Sigmoid colon (tissue), 7 donors: Measurements from ENCODE around the gene ITGB2. TPM values are rescaled to one million over a fixed set of nuclear protein-coding genes. Genes with fewer than 3 reads are reported as not detected.

ENCODE experiments used
- DNase-seq: peaks from one replicate; pipeline ENCODE4 v3.0.0-alpha.2; 2019
- H3K27ac ChIP-seq, 4 donors: fragments of 200-600 bp; sonication (generic); one replicate each; pipeline ENCODE4 v1.5.1; 2016 to 2019; ENCODE audit warnings: mild to moderate bottlenecking in 1 of 4
- H3K27me3 ChIP-seq, 3 donors: fragments of 200-600 bp; sonication (generic); one replicate each; pipeline ENCODE4 v1.5.1; 2019; ENCODE audit warnings: mild to moderate bottlenecking in 1 of 3
- H3K36me3 ChIP-seq, 4 donors: fragments of 200-600 bp; sonication (generic); one replicate each; pipeline ENCODE4 v1.5.1; 2016 to 2019
- H3K4me1 ChIP-seq, 4 donors: fragments of 200-600 bp; sonication (generic); one replicate each; pipeline ENCODE4 v1.5.1; 2017 to 2019
- H3K4me3 ChIP-seq, 4 donors: fragments of 200-600 bp; sonication (generic); one replicate each; pipeline ENCODE4 v1.5.1; 2017 to 2019; ENCODE audit warnings: mild to moderate bottlenecking in 2 of 4, moderate library complexity in 1 of 4
- H3K9me3 ChIP-seq, 4 donors: fragments of 200-600 bp in 3 of 4; sonication (generic) in 3 of 4; one replicate each; pipeline versions ENCODE4 v1.5.1 to v1.6.1; 2013 to 2019
- CTCF ChIP-seq, 4 experiments: fragments of 450-650 bp in 3 of 4; fragments of 200-600 bp in 1 of 4; IDR thresholded peaks; one replicate each; pipeline ENCODE4 v1.5.1; 2016 to 2019; ENCODE audit warnings: antibody characterized with exemption in 4 of 4, mild to moderate bottlenecking in 3 of 4, moderate library complexity in 2 of 4
- EP300 ChIP-seq, 4 donors: sonication (generic); formaldehyde crosslinking; IDR thresholded peaks; one replicate each; pipeline ENCODE4 v1.6.1; 2017; ENCODE audit warnings: antibody characterized with exemption in 4 of 4
- POLR2A ChIP-seq, 2 donors: fragments of 450-650 bp; IDR thresholded peaks; one replicate each; pipeline ENCODE4 v1.6.1; 2016; ENCODE audit warnings: antibody characterized with exemption in 2 of 2, mild to moderate bottlenecking in 2 of 2, moderate library complexity in 2 of 2
- POLR2AphosphoS5 ChIP-seq, 4 donors: sonication (generic); formaldehyde crosslinking; IDR thresholded peaks; one replicate each; pipeline ENCODE4 v1.6.1; 2017; ENCODE audit warnings: antibody characterized with exemption in 4 of 4
- WGBS, 2 donors: extraction: QIAGEN DNeasy Blood & Tissue Kit; methylation state at CpG; one replicate each; pipeline ENCODE4 v1.1.7; 2013; 5-methylcytosine and 5-hydroxymethylcytosine counted together
- intact Hi-C: fragments of 100-400 bp; cut with DNase I; formaldehyde crosslinking; loops from one replicate; pipeline ENCODE4 v1.15.1; 2023
- polyA plus RNA-seq, 3 donors: library from polyadenylated mRNA; stranded (reverse); fragments of 200-250 nt; gene quantifications; one replicate each; pipeline ENCODE4 v1.2.3, GENCODE V29; 2013
- total RNA-seq, 4 donors: library from RNA; depleted of rRNA; stranded (reverse); fragments of >200 nt; gene quantifications; one replicate each; pipeline ENCODE4 v1.1.0, GENCODE V29; 2016
- donor health status: healthy with polysubstance abuse.
- donor health status: Bipolar disorder and iron deficiency.
- donor health status: healthy.

The ITGB2 gene
- total and polyA plus RNA-seq, 7 donors = 14.7 to 103 (median 55.9) TPM

- Histone ChIP-seq H3K4me3 (no peak overlapping the region), H3K9me3 (no peaks in the 10 kb centered on the region), H3K36me3 (no peaks in the 10 kb centered on the region), H3K27ac (no peak overlapping the region), H3K4me1 (no peaks in the 10 kb centered on the region), H3K27me3 (peaks cover 0 to 11% (median 0%) of the 10 kb centered on the region in 3 donors)
- intact Hi-C loops = no loop called here
- DNase-seq = no peak
- TF ChIP-seq EP300 (IDR thresholded peaks at IDR 0.05) = no peak
- no peak for TF ChIP-seq CTCF (IDR thresholded peaks at IDR 0.05)
- no peak for TF ChIP-seq POLR2AphosphoS5 (IDR thresholded peaks at IDR 0.05)
- TF ChIP-seq POLR2A (IDR thresholded peaks at IDR 0.05) = no peak
- WGBS, 2 donors = 67 to 90% methylated on average over 15 of the region's 15 CpGs
Measured at GRCh38 chr21:44893948-44894656, 26.6 kb downstream of the ITGB2 start.

GRCh38 chr21:44893278-44893556 is 27.5 kb downstream of the ITGB2 start:
- Histone ChIP-seq H3K4me1 (no peaks in the 10 kb centered on the region), H3K27ac (no peak overlapping the region), H3K4me3 (no peak overlapping the region), H3K9me3 (no peaks in the 10 kb centered on the region), H3K27me3 (peaks cover 0 to 11% (median 0%) of the 10 kb centered on the region in 3 donors), H3K36me3 (no peaks in the 10 kb centered on the region)
- intact Hi-C loops = no loop called here
- WGBS, 2 donors = 86 to 91% methylated on average over 7 of the region's 7 CpGs
- DNase-seq = no peak
- TF ChIP-seq POLR2A (IDR thresholded peaks at IDR 0.05) = no peak
- no peak for TF ChIP-seq EP300 (IDR thresholded peaks at IDR 0.05)
- TF ChIP-seq POLR2AphosphoS5 (IDR thresholded peaks at IDR 0.05) = no peak
- TF ChIP-seq CTCF (IDR thresholded peaks at IDR 0.05) = no peak

GRCh38 chr21:44892536-44893277 is 28.0 kb downstream of the ITGB2 start:
- TF ChIP-seq POLR2AphosphoS5 (IDR thresholded peaks at IDR 0.05) = no peak
- peak; percentile 68 to 89 (median 84) for TF ChIP-seq CTCF (IDR thresholded peaks at IDR 0.05)
- TF ChIP-seq POLR2A (IDR thresholded peaks at IDR 0.05) = no peak
- DNase-seq = no peak
- Histone ChIP-seq H3K4me1 (no peaks in the 10 kb centered on the region), H3K4me3 (no peak overlapping the region), H3K27me3 (peaks cover 0 to 11% (median 0%) of the 10 kb centered on the region in 3 donors), H3K36me3 (no peaks in the 10 kb centered on the region), H3K9me3 (no peaks in the 10 kb centered on the region), H3K27ac (no peak overlapping the region)
- WGBS, 2 donors = 30 to 45% methylated on average over 15 of the region's 15 CpGs
- intact Hi-C loops = loop anchor here (1.0 kb wide), 1 partner anchor 40 kb away; no protein-coding TSS in a partner anchor

- TF ChIP-seq POLR2AphosphoS5 (IDR thresholded peaks at IDR 0.05) (no peak), POLR2A (IDR thresholded peaks at IDR 0.05) (no peak), EP300 (IDR thresholded peaks at IDR 0.05) (no peak), CTCF (IDR thresholded peaks at IDR 0.05) (no peak)
- H3K27ac ChIP-seq = no peak overlapping the region
- no peak for DNase-seq
- no peaks in the 10 kb centered on the region for H3K4me1 ChIP-seq
- intact Hi-C loops = loop anchor here (1.0 kb wide), 1 partner anchor 40 kb away; no protein-coding TSS in a partner anchor
- no peak overlapping the region for H3K4me3 ChIP-seq
- WGBS, 2 donors = 74 to 75% methylated on average over 19 of the region's 19 CpGs
- H3K9me3 ChIP-seq = no peaks in the 10 kb centered on the region
- no peaks in the 10 kb centered on the region for H3K36me3 ChIP-seq
- peaks cover 0 to 11% (median 0%) of the 10 kb centered on the region in 3 donors for H3K27me3 ChIP-seq
Measured at GRCh38 chr21:44892095-44892494, 28.6 kb downstream of the ITGB2 start.
